Body of pancreas (tissue), 4 donors: ENCODE data around the gene CMTR2. TPM values are rescaled to one million over a fixed set of nuclear protein-coding genes. Genes with fewer than 3 reads are reported as not detected.

Experiments
- ATAC-seq: fragments of 150-250 bp; one replicate; pipeline ENCODE4 v1.9.1; 2016
- DNase-seq, 4 donors: peaks; one replicate each; pipeline ENCODE4 v3.0.0-alpha.2; 2019
- H3K27ac ChIP-seq, 4 donors: fragments of 200-600 bp; sonication (generic); 1 replicate in 3 of 4; 2 replicates in 1 of 4; pipeline versions ENCODE4 v1.5.1 to v1.6.1; 2016 to 2019; ENCODE audit warnings: mild to moderate bottlenecking in 1 of 4, mixed read lengths in 1 of 4, moderate library complexity in 1 of 4
- H3K27me3 ChIP-seq, 2 donors: fragments of 200-600 bp; sonication (generic); one replicate each; pipeline ENCODE4 v1.6.0; 2016; ENCODE audit warnings: mild to moderate bottlenecking in 1 of 2
- H3K36me3 ChIP-seq, 2 donors: fragments of 200-600 bp; sonication (generic); replicated peaks in 1 of 2; 2 replicates each; pipeline ENCODE4 v1.5.1; 2016; ENCODE audit warnings: low read depth in 2 of 2; ENCODE audit not compliant: insufficient read depth in 1 of 2
- H3K4me1 ChIP-seq: fragments of 200-600 bp; sonication (generic); one replicate; pipeline ENCODE4 v1.6.0; 2016
- H3K4me3 ChIP-seq, 2 donors: fragments of 200-600 bp; sonication (generic); 1 replicate in 1 of 2; 2 replicates in 1 of 2; pipeline ENCODE4 v1.5.1; 2016 to 2019
- H3K9me3 ChIP-seq, 3 donors: fragments of 200-600 bp; sonication (generic); 1 replicate in 2 of 3; 2 replicates in 1 of 3; pipeline ENCODE4 v1.5.1; 2016
- POLR2A ChIP-seq, 3 donors: fragments of 450-650 bp; IDR thresholded peaks; one replicate each; pipeline ENCODE4 v1.6.1; 2016; ENCODE audit warnings: antibody characterized with exemption in 3 of 3, mild to moderate bottlenecking in 2 of 3
- WGBS, 2 donors: methylation state at CpG; one replicate each; pipeline ENCODE4 v1.1.5; 2017; 5-methylcytosine and 5-hydroxymethylcytosine counted together
- intact Hi-C: fragments of 100-400 bp; cut with DNase I; formaldehyde crosslinking; loops from one replicate; pipeline ENCODE4 v1.15.1; 2023
- total RNA-seq, 2 donors: library from RNA; depleted of rRNA; stranded (reverse); fragments of >200 nt; gene quantifications; one replicate each; pipeline ENCODE4 v1.1.0, GENCODE V29; 2016
- TF ChIP-seq, protein P1 (sequence below), 7 experiments: fragments of 450-650 bp in 4 of 7; fragments of 200-600 bp in 3 of 7; sonication (generic) in 3 of 7; IDR thresholded peaks; one replicate each; pipeline ENCODE4 v1.5.1; 2016 to 2019; ENCODE audit warnings: antibody characterized with exemption in 7 of 7

The CMTR2 gene
- total RNA-seq, 2 donors from 2014 or later, result 7.3 to 20.2 TPM

DNA sequence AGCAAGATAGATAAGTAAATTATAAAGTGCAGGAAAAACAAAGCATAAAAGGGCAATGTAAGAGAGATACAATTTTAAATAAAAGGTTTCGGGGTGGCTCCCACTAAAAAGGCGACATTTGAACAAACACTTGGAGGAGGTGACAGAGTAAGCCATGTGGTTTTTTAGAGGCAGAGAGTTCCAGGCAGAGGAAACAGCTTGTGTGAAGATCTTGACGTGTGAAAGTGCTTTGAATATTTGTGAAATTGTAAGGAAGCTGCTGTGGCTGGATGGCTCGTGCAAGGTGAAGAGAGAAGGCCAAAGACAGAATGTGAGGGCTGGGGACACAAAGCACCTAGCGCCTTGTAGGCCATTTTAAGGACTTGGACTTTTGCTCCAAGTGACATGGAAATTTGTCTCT, 30.1 kb downstream of the CMTR2 start:
- H3K4me3 ChIP-seq, result no peak overlapping the region
- TF ChIP-seq POLR2A (IDR thresholded peaks at IDR 0.05), result no peak
- TF ChIP-seq, protein P1, sequence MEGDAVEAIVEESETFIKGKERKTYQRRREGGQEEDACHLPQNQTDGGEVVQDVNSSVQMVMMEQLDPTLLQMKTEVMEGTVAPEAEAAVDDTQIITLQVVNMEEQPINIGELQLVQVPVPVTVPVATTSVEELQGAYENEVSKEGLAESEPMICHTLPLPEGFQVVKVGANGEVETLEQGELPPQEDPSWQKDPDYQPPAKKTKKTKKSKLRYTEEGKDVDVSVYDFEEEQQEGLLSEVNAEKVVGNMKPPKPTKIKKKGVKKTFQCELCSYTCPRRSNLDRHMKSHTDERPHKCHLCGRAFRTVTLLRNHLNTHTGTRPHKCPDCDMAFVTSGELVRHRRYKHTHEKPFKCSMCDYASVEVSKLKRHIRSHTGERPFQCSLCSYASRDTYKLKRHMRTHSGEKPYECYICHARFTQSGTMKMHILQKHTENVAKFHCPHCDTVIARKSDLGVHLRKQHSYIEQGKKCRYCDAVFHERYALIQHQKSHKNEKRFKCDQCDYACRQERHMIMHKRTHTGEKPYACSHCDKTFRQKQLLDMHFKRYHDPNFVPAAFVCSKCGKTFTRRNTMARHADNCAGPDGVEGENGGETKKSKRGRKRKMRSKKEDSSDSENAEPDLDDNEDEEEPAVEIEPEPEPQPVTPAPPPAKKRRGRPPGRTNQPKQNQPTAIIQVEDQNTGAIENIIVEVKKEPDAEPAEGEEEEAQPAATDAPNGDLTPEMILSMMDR (IDR thresholded peaks at IDR 0.05), result no peak
- DNase-seq, result no peak
- ATAC-seq, result no peak
- intact Hi-C loops, result no loop called here
- H3K4me1 ChIP-seq, result no peaks in the 10 kb centered on the region
- no peak overlapping the region for H3K27ac ChIP-seq
- 71 to 83% methylated on average over 5 of the region's 5 CpGs for WGBS, 2 donors
- H3K27me3 ChIP-seq, result no peaks in the 10 kb centered on the region
- H3K36me3 ChIP-seq, result no peaks in the 10 kb centered on the region
- H3K9me3 ChIP-seq, result no peaks in the 10 kb centered on the region

DNA sequence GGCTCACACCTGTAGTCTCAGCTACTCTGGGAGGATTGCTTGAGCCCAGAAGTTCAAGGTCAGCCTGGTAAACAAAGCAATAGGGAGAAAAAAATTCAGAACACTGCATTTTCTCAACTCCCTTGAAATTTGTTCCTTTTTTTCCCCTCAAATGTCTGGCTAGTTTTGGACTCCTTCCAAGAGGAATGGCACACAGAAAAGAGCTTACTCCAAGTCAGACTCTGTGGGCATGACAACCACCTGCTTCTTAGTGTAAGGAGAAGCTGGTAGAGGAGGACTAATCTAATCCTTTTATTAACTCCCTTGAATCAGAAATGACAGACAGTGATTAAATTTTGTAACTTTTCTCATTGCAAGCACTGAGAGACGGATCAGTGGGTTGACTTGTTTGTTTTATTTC, 30.8 kb downstream of the CMTR2 start:
- ATAC-seq, result no peak
- 53 to 56% methylated on average over 1 of the region's 1 CpG for WGBS, 2 donors

DNA sequence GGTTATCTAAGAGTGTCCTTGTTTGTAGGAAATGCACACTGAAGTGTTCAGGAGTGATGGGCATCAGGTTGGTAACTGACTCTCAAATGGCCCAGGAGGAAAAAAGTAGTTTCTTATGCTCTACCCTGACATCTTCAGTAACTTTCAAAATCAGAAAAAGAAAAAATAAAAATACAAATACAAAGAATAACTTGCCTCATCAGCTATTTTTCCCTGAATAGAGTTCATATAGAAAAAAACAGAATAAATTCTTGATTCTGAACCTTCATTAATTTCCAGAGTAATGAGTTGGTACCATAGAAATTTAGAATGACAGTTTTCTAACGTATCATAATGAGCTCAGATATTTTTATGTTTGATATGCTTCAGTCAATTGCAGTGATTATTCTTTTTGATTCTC, 31.4 kb downstream of the CMTR2 start:
- no peak for DNase-seq
- intact Hi-C loops, result no loop called here
- no peak for TF ChIP-seq POLR2A (IDR thresholded peaks at IDR 0.05)
- TF ChIP-seq, protein P1 (IDR thresholded peaks at IDR 0.05), result no peak
- no peaks in the 10 kb centered on the region for H3K36me3 ChIP-seq
- no peaks in the 10 kb centered on the region for H3K4me1 ChIP-seq
- H3K9me3 ChIP-seq, result no peaks in the 10 kb centered on the region
- ATAC-seq, result no peak
- 29 to 37% methylated on average over 1 of the region's 1 CpG for WGBS, 2 donors
- H3K27ac ChIP-seq, result no peak overlapping the region
- H3K27me3 ChIP-seq, result no peaks in the 10 kb centered on the region
- no peak overlapping the region for H3K4me3 ChIP-seq

More for the DNA sequence above, 30.8 kb downstream of the CMTR2 start:
- Histone ChIP-seq H3K9me3 (no peaks in the 10 kb centered on the region), H3K4me1 (no peaks in the 10 kb centered on the region), H3K4me3 (no peak overlapping the region), H3K36me3 (no peaks in the 10 kb centered on the region), H3K27me3 (no peaks in the 10 kb centered on the region), H3K27ac (no peak overlapping the region)
- no peak for TF ChIP-seq POLR2A (IDR thresholded peaks at IDR 0.05)
- TF ChIP-seq, protein P1 (IDR thresholded peaks at IDR 0.05), result no peak
- intact Hi-C loops, result no loop called here
- DNase-seq, result no peak

DNA sequence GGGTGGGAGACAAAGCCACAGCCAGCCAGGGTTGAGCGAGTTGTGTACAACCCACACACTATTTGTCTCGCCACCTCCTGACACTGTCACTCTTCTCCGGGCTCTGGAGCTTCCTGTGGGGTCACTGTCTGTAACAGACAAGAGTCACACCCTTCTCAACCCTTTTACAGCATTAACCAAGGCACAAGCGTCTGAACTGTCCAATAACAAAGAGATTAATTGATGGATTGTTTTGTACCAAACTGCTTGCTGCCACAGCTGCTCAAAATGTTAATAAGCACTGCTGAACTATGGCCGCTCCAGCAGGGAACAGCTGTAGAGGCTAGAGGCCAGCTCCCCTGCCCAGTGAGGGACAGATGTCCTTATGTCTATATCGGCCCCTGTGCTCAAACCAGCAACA, 33.5 kb downstream of the CMTR2 start:
- TF ChIP-seq, protein P1 (IDR thresholded peaks at IDR 0.05), result no peak
- no peak for TF ChIP-seq POLR2A (IDR thresholded peaks at IDR 0.05)
- intact Hi-C loops, result no loop called here
- WGBS, 2 donors, result 49 to 53% methylated on average over 6 of the region's 6 CpGs

DNA sequence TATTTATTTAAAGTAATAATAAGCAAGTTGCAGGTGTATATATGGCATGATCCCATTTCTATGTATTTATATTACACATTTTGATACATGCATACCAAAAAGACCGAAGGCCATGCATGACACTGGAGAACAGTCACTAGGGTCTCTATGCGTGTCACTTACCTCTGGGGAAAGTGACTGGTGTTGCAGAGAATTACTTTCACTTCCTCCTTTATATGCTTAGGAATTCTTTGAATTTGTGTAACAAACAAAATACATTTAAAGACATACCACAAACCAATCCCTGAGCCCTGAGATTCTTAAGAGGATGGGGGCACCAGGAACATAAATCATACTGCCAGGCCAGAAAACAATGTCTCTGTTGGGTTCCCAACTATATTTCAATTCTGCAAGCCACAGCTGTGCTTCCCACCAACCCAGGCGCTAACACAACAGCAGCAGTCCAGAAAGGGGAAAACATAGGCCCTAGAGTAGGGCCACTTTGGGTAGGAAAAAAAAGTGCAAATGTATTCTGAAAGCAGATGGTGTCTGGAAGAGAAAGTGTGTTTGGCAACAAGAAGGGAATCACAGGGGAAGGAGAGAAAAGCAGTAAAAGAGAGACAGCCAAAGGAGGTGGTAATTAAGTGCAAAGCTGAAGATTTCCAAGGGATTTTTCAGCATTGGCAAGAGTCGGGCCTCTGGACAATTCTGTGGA, 34.2 kb downstream of the CMTR2 start:
- TF ChIP-seq, protein P1 (IDR thresholded peaks at IDR 0.05), result no peak
- no peak for TF ChIP-seq POLR2A (IDR thresholded peaks at IDR 0.05)
- intact Hi-C loops, result no loop called here
- ATAC-seq (no peak), DNase-seq (no peak)
- WGBS, 2 donors, result 84 to 86% methylated on average over 4 of the region's 4 CpGs
- Histone ChIP-seq H3K4me3 (no peak overlapping the region), H3K4me1 (no peaks in the 10 kb centered on the region), H3K9me3 (no peaks in the 10 kb centered on the region), H3K27ac (no peak overlapping the region), H3K27me3 (no peaks in the 10 kb centered on the region), H3K36me3 (no peaks in the 10 kb centered on the region)

More for the DNA sequence above, 33.5 kb downstream of the CMTR2 start:
- no peak for ATAC-seq
- H3K27ac ChIP-seq, result no peak overlapping the region
- DNase-seq, result no peak
- no peaks in the 10 kb centered on the region for H3K27me3 ChIP-seq
- H3K36me3 ChIP-seq, result no peaks in the 10 kb centered on the region
- H3K9me3 ChIP-seq, result no peaks in the 10 kb centered on the region
- no peak overlapping the region for H3K4me3 ChIP-seq
- H3K4me1 ChIP-seq, result no peaks in the 10 kb centered on the region
